ENCODE measurements around the gene SNAP29. TPM values are rescaled to one million over a fixed set of nuclear protein-coding genes. Genes with fewer than 3 reads are reported as not detected.

SNAP29 gene
- 10 to 100 TPM; 20.0 to 22.6 TPM for total RNA-seq

- ATAC-seq (peak; percentile 92), DNase-seq (peak; percentile 99)
- ChIA-PET CTCF (interaction anchor here (0.7 kb wide), 1 partner anchor 65 kb away, joined by 3 read pairs; no protein-coding TSS in a partner anchor), POLR2A (no interaction called here)
- H3K27ac Mint-ChIP-seq, result peak within 1 kb of the TSS; percentile 82
- no peak for TF ChIP-seq CTCF (IDR thresholded peaks at IDR 0.05)
- H3K4me1 Mint-ChIP-seq (ENCODE audit: low read depth), result peaks cover 48% of the 10 kb centered on the region
- H3K4me3 Mint-ChIP-seq, result peak within 1 kb of the TSS; percentile 96
- peaks cover 12% of the 10 kb centered on the region for H3K36me3 Mint-ChIP-seq (ENCODE audit: low read depth)
- H3K9me3 Mint-ChIP-seq, result no peaks in the 10 kb centered on the region
- intact Hi-C loops (cut with micrococcal nuclease), result no loop called here
- H3K27me3 Mint-ChIP-seq, result no peaks in the 10 kb centered on the region
Observed at GRCh38 chr22:20858615-20859416, at the start of gene SNAP29, which contains the start of gene PI4KA. Gene SNAP29 (plus strand): TSS chr22:20859007. CDS start chr22:20859111, 104 bp downstream. Gene PI4KA (minus strand): TSS chr22:20858811. CDS start chr22:20858725, 86 bp downstream.

GRCh38 chr22:20809538-20810185 lies 49.1 kb upstream of the SNAP29 start:
- ChIA-PET CTCF (interaction anchor here (0.9 kb wide), 1 partner anchor 68 kb away, joined by 3 read pairs; no protein-coding TSS in a partner anchor), POLR2A (interaction anchor here (1.0 kb wide), 1 partner anchor 11 kb away, joined by 4 read pairs; no protein-coding TSS in a partner anchor)
- peaks cover 28% of the 10 kb centered on the region for H3K4me1 Mint-ChIP-seq (ENCODE audit: low read depth)
- no peaks in the 10 kb centered on the region for H3K27me3 Mint-ChIP-seq
- H3K9me3 Mint-ChIP-seq, result no peaks in the 10 kb centered on the region
- no peak for TF ChIP-seq CTCF (IDR thresholded peaks at IDR 0.05)
- no peak for ATAC-seq
- peak overlapping the region; percentile 85 for H3K27ac Mint-ChIP-seq
- H3K36me3 Mint-ChIP-seq (ENCODE audit: low read depth), result peaks cover 52% of the 10 kb centered on the region
- no peak overlapping the region for H3K4me3 Mint-ChIP-seq
- intact Hi-C loops (cut with micrococcal nuclease), result no loop called here
- DNase-seq, result no peak

GRCh38 chr22:20810645-20811044 lies 48.2 kb upstream of the SNAP29 start:
- intact Hi-C loops (cut with micrococcal nuclease), result no loop called here
- H3K4me1 Mint-ChIP-seq (ENCODE audit: low read depth), result peaks cover 28% of the 10 kb centered on the region
- no peak for TF ChIP-seq CTCF (IDR thresholded peaks at IDR 0.05)
- POLR2A ChIA-PET, result interaction anchor here (1.0 kb wide), 1 partner anchor 10 kb away, joined by 4 read pairs; no protein-coding TSS in a partner anchor
- H3K9me3 Mint-ChIP-seq, result no peaks in the 10 kb centered on the region
- no peaks in the 10 kb centered on the region for H3K27me3 Mint-ChIP-seq
- H3K27ac Mint-ChIP-seq, result peak overlapping the region; percentile 85
- peak; percentile 83 for DNase-seq
- peak; percentile 88 for ATAC-seq
- H3K36me3 Mint-ChIP-seq (ENCODE audit: low read depth), result peaks cover 49% of the 10 kb centered on the region
- peak overlapping the region; percentile 1 for H3K4me3 Mint-ChIP-seq
- CTCF ChIA-PET, result interaction anchor here (1.0 to 1.1 kb wide), 2 partner anchors 14 to 68 kb away, joined by 3 read pairs; no protein-coding TSS in a partner anchor

GRCh38 chr22:20811171-20811570 lies 47.6 kb upstream of the SNAP29 start:
- no peak for TF ChIP-seq CTCF (IDR thresholded peaks at IDR 0.05)
- Mint-ChIP-seq H3K4me1 (ENCODE audit: low read depth) (peaks cover 24% of the 10 kb centered on the region), H3K36me3 (ENCODE audit: low read depth) (peaks cover 45% of the 10 kb centered on the region), H3K27me3 (no peaks in the 10 kb centered on the region), H3K4me3 (no peak overlapping the region), H3K9me3 (no peaks in the 10 kb centered on the region), H3K27ac (peak overlapping the region; percentile 85)
- POLR2A ChIA-PET, result no interaction called here
- peak; percentile 54 for ATAC-seq
- CTCF ChIA-PET, result interaction anchor here (1.0 to 1.1 kb wide), 2 partner anchors 14 to 69 kb away, joined by 3 read pairs; no protein-coding TSS in a partner anchor
- peak; percentile 42 for DNase-seq
- intact Hi-C loops (cut with micrococcal nuclease), result no loop called here
